H1 (cell line): ENCODE data around the gene SPAG16. TPM values are rescaled to one million over a fixed set of nuclear protein-coding genes. Genes with fewer than 3 reads are reported as not detected.

ENCODE experiments used
- CTCF ChIA-PET: fragments of 300-600 bp; sonication (Branson Sonifier 250); formaldehyde crosslinking; loops from one replicate; lab custom pipeline; 2021; ENCODE audit not compliant: partially characterized antibody; lab: Charles Lee
- POLR2A ChIA-PET: fragments of 300-600 bp; sonication (Branson Sonifier 250); formaldehyde crosslinking; loops from one replicate; lab custom pipeline; 2021; ENCODE audit warnings: inconsistent platforms; ENCODE audit not compliant: partially characterized antibody; lab: Charles Lee
- DNase-seq, 2 experiments: peaks; one replicate each; pipeline versions ENCODE4 v3.0.0 to v3.0.0-alpha.2; 2010 to 2022; ENCODE audit warnings: low spot score in 2 of 2, low read depth in 1 of 2, mixed read lengths in 1 of 2
- FAIRE-seq: peaks from 2 replicates; lab custom pipeline; 2011; peaks lifted over from hg19 to GRCh38; lab: Jason Lieb, UNC
- H2AFZ ChIP-seq: 2 replicates; pipeline ENCODE4 v1.8.1; 2012; ENCODE audit warnings: low read length, inconsistent platforms
- H2AK5ac ChIP-seq: 2 replicates; pipeline ENCODE4 v1.6.1; 2013; ENCODE audit warnings: low read depth, low read length
- H2BK120ac ChIP-seq: replicated peaks from 2 replicates; pipeline ENCODE3; 2013; ENCODE audit warnings: low read depth, low read length, inconsistent platforms
- H2BK12ac ChIP-seq: 2 replicates; pipeline ENCODE4 v1.6.1; 2013; ENCODE audit warnings: low read depth, low read length
- H2BK15ac ChIP-seq: 2 replicates; pipeline ENCODE4 v1.6.1; 2013; ENCODE audit warnings: low read length
- H2BK20ac ChIP-seq: 2 replicates; pipeline ENCODE4 v1.6.1; 2013; ENCODE audit warnings: low read length
- H2BK5ac ChIP-seq: 2 replicates; pipeline ENCODE4 v1.6.1; 2013; ENCODE audit warnings: low read depth, low read length
- H3K14ac ChIP-seq: 2 replicates; pipeline ENCODE4 v1.6.1; 2013; ENCODE audit warnings: inconsistent platforms; ENCODE audit not compliant: insufficient read length
- H3K18ac ChIP-seq: 2 replicates; pipeline ENCODE4 v1.6.1; 2013; ENCODE audit warnings: low read length; ENCODE audit errors: extremely low read depth
- H3K23ac ChIP-seq: 2 replicates; pipeline ENCODE4 v1.6.1; 2013; ENCODE audit warnings: inconsistent platforms; ENCODE audit not compliant: insufficient read length
- H3K23me2 ChIP-seq: 2 replicates; pipeline ENCODE4 v1.6.1; 2013; ENCODE audit warnings: low read depth, low read length
- H3K27ac ChIP-seq: 2 replicates; pipeline ENCODE4 v1.6.1; 2011; ENCODE audit warnings: low read depth, low read length, inconsistent platforms
- H3K27me3 ChIP-seq, 4 experiments: replicated peaks in 1 of 4; 1 replicate in 1 of 4; 2 replicates in 3 of 4; pipeline versions ENCODE4 v1.6.1 to v1.8.1; 2011 to 2013; ENCODE audit warnings: low read length in 3 of 4, mild to moderate bottlenecking in 3 of 4, inconsistent platforms in 2 of 4, mixed read lengths in 2 of 4, moderate library complexity in 1 of 4; ENCODE audit not compliant: control insufficient read depth in 3 of 4, insufficient read depth in 3 of 4; ENCODE audit errors: extremely low read depth in 1 of 4
- H3K36me3 ChIP-seq, 4 experiments: 2 replicates each; pipeline versions ENCODE4 v1.6.1 to v1.8.1; 2011 to 2013; ENCODE audit warnings: mild to moderate bottlenecking in 4 of 4, low read length in 3 of 4, moderate library complexity in 2 of 4, control low read depth in 1 of 4, inconsistent platforms in 1 of 4; ENCODE audit not compliant: insufficient read depth in 4 of 4, control insufficient read depth in 2 of 4
- H3K4ac ChIP-seq: replicated peaks from 2 replicates; pipeline ENCODE3; 2013; ENCODE audit warnings: low read length, low read depth, mixed read lengths, inconsistent platforms; ENCODE audit not compliant: insufficient read length
- H3K4me1 ChIP-seq, 4 experiments: replicated peaks in 1 of 4; 1 replicate in 1 of 4; 2 replicates in 3 of 4; pipeline versions ENCODE4 v1.6.1 to v1.8.1; 2011 to 2013; ENCODE audit warnings: low read length in 3 of 4, inconsistent platforms in 2 of 4, mixed read lengths in 1 of 4; ENCODE audit not compliant: insufficient read depth in 4 of 4, control insufficient read depth in 3 of 4
- H3K4me2 ChIP-seq, 2 experiments: 2 replicates each; pipeline versions ENCODE4 v1.6.1 to v1.8.1; 2011 to 2013; ENCODE audit warnings: low read depth in 2 of 2, low read length in 2 of 2, control low read depth in 1 of 2, inconsistent platforms in 1 of 2, mild to moderate bottlenecking in 1 of 2; ENCODE audit not compliant: insufficient read depth in 1 of 2
- H3K4me3 ChIP-seq, 4 experiments: fragments of 200-600, 300-600 bp in 1 of 4; sonication (generic), shearing (Covaris generic), sonication (Bioruptor Twin) in 1 of 4; 2 replicates each; pipeline versions ENCODE4 v1.5.1 to v1.8.1; 2011 to 2016; ENCODE audit warnings: low read length in 4 of 4, low read depth in 3 of 4, control low read depth in 2 of 4, inconsistent platforms in 2 of 4, mild to moderate bottlenecking in 2 of 4, mixed read lengths in 1 of 4, moderate library complexity in 1 of 4; ENCODE audit not compliant: insufficient read depth in 2 of 4; ENCODE audit errors: extremely low read depth in 1 of 4
- H3K56ac ChIP-seq: replicated peaks from 2 replicates; pipeline ENCODE3; 2013; ENCODE audit warnings: low read depth, mild to moderate bottlenecking, mixed read lengths, low read length, inconsistent platforms; ENCODE audit not compliant: insufficient read length
- H3K79me1 ChIP-seq: 2 replicates; pipeline ENCODE4 v1.6.1; 2013; ENCODE audit warnings: low read depth, low read length, control low read depth
- H3K79me2 ChIP-seq, 2 experiments: 2 replicates each; pipeline versions ENCODE4 v1.6.1 to v1.8.1; 2012 to 2013; ENCODE audit warnings: low read length in 2 of 2, mild to moderate bottlenecking in 2 of 2, inconsistent platforms in 1 of 2; ENCODE audit not compliant: insufficient read depth in 2 of 2, control insufficient read depth in 1 of 2
- H3K9ac ChIP-seq, 4 experiments: replicated peaks in 1 of 4; 1 replicate in 1 of 4; 2 replicates in 3 of 4; pipeline versions ENCODE4 v1.6.1 to v1.8.1; 2011 to 2013; ENCODE audit warnings: low read depth in 3 of 4, low read length in 3 of 4, control low read depth in 2 of 4, mild to moderate bottlenecking in 2 of 4, moderate library complexity in 2 of 4, inconsistent platforms in 1 of 4; ENCODE audit errors: extremely low read depth in 1 of 4
- H3K9me3 ChIP-seq, 2 experiments: 2 replicates each; pipeline versions ENCODE4 v1.6.1 to v1.8.1; 2012 to 2013; ENCODE audit warnings: mild to moderate bottlenecking in 2 of 2, moderate library complexity in 2 of 2, control low read depth in 1 of 2, inconsistent platforms in 1 of 2, low read depth in 1 of 2, low read length in 1 of 2, mixed read lengths in 1 of 2; ENCODE audit not compliant: insufficient read depth in 2 of 2
- H4K20me1 ChIP-seq, 2 experiments: replicated peaks in 1 of 2; 2 replicates each; pipeline versions ENCODE3 to v1.8.1; 2011 to 2013; ENCODE audit warnings: inconsistent platforms in 2 of 2, low read length in 2 of 2, mild to moderate bottlenecking in 1 of 2; ENCODE audit not compliant: insufficient read depth in 2 of 2, control insufficient read depth in 1 of 2
- H4K5ac ChIP-seq: 2 replicates; pipeline ENCODE4 v1.6.1; 2013; ENCODE audit warnings: low read length, low read depth, mixed read lengths, inconsistent platforms; ENCODE audit not compliant: insufficient read length
- H4K8ac ChIP-seq: 2 replicates; pipeline ENCODE4 v1.8.0; 2013; ENCODE audit warnings: mild to moderate bottlenecking, moderate library complexity, low read length, inconsistent platforms; ENCODE audit not compliant: insufficient read depth; ENCODE audit errors: extremely low read depth
- H4K91ac ChIP-seq: replicated peaks from 2 replicates; pipeline ENCODE3; 2013; ENCODE audit warnings: low read length, mixed read lengths, inconsistent platforms; ENCODE audit not compliant: insufficient read length
- BCL11A ChIP-seq, 2 experiments: IDR thresholded peaks; one replicate each; pipeline ENCODE4 v1.6.1; 2011; ENCODE audit warnings: low read depth in 2 of 2, low read length in 2 of 2, mild to moderate bottlenecking in 2 of 2
- BRCA1 ChIP-seq: IDR thresholded peaks from 2 replicates; pipeline ENCODE4 v1.6.1; 2012; ENCODE audit warnings: low read depth, low read length, improper control_type of control experiment
- CEBPB ChIP-seq: IDR thresholded peaks from 2 replicates; pipeline ENCODE4 v1.6.1; 2012; ENCODE audit warnings: low read depth, low read length
- JUND ChIP-seq: IDR thresholded peaks from 2 replicates; pipeline ENCODE4 v1.6.1; 2011; ENCODE audit warnings: mild to moderate bottlenecking, improper control_type of control experiment, low read length
- MAFK ChIP-seq: IDR thresholded peaks from 2 replicates; pipeline ENCODE4 v1.6.1; 2012; ENCODE audit warnings: low read depth, mild to moderate bottlenecking, improper control_type of control experiment, low read length
- POLR2AphosphoS5 ChIP-seq: IDR thresholded peaks from 2 replicates; pipeline ENCODE4 v1.6.1; 2011; ENCODE audit warnings: low read depth, low read length
- RAD21 ChIP-seq, 2 experiments: IDR thresholded peaks in 1 of 2; conservative IDR thresholded peaks in 1 of 2; 2 replicates each; pipeline ENCODE4 v1.6.1; 2011; ENCODE audit warnings: low read depth in 2 of 2, low read length in 2 of 2, improper control_type of control experiment in 1 of 2, inconsistent platforms in 1 of 2, mild to moderate bottlenecking in 1 of 2, moderate library complexity in 1 of 2
- SP1 ChIP-seq: IDR thresholded peaks from 2 replicates; pipeline ENCODE4 v1.6.1; 2011; ENCODE audit warnings: low read depth, low read length
- SUZ12 ChIP-seq: fragments of 200-600 bp; sonication (generic); IDR thresholded peaks from 2 replicates; pipeline ENCODE4 v1.6.1; 2012; ENCODE audit warnings: mild to moderate bottlenecking, inconsistent platforms, low read length, moderate library complexity, mixed read lengths
- WGBS, 2 experiments: shearing (Covaris generic) in 1 of 2; methylation state at CpG; one replicate each; pipeline versions ENCODE4 v1.1.6 to v1.1.7; 2013 to 2015; ENCODE audit warnings: low lambda C conversion rate in 2 of 2, mixed read lengths in 2 of 2, inconsistent platforms in 1 of 2, low coverage in 1 of 2, missing lambda C conversion rate in 1 of 2; ENCODE audit not compliant: insufficient replicate concordance in 2 of 2, insufficient coverage in 1 of 2, insufficient read length in 1 of 2; ENCODE audit errors: extremely low coverage in 1 of 2, missing lambda C conversion rate in 1 of 2; 5-methylcytosine and 5-hydroxymethylcytosine counted together
- polyA plus RNA-seq, 7 experiments: library from polyadenylated mRNA; depleted of rRNA in 3 of 7; stranded (reverse) in 5 of 7; unstranded in 2 of 7; fragments of >200 nt in 5 of 7; fragments of 200-250 nt in 2 of 7; gene quantifications; 1 replicate in 5 of 7; 2 replicates in 1 of 7; 4 replicates in 1 of 7; pipeline versions ENCODE4 v1.2.1 to v1.2.3, GENCODE V29; 2011 to 2013; ENCODE audit warnings: missing spikeins in 2 of 7, mixed read lengths in 2 of 7
- total RNA-seq: library from RNA; stranded (reverse); fragmentation: NEBNext Ultra II Directional; extraction: Animal tissue kit (Norgen Biotek cat#: 25700); gene quantifications from 2 replicates; pipeline ENCODE4 v1.2.1, GENCODE V29; 2021
- TF ChIP-seq, protein P1 (sequence below): IDR thresholded peaks from 2 replicates; pipeline ENCODE4 v1.6.1; 2012; ENCODE audit warnings: inconsistent platforms
- TF ChIP-seq, protein P2 (sequence below): IDR thresholded peaks from 2 replicates; pipeline ENCODE4 v1.6.1; 2011; ENCODE audit warnings: low read depth, mild to moderate bottlenecking, low read length; ENCODE audit not compliant: insufficient read depth

The SPAG16 gene
- total and polyA plus RNA-seq, 2 of the 8 experiments (the other 6 are each of a cell fraction or from before 2014, with no cell fraction given): 6.0 to 14.9 TPM

DNA sequence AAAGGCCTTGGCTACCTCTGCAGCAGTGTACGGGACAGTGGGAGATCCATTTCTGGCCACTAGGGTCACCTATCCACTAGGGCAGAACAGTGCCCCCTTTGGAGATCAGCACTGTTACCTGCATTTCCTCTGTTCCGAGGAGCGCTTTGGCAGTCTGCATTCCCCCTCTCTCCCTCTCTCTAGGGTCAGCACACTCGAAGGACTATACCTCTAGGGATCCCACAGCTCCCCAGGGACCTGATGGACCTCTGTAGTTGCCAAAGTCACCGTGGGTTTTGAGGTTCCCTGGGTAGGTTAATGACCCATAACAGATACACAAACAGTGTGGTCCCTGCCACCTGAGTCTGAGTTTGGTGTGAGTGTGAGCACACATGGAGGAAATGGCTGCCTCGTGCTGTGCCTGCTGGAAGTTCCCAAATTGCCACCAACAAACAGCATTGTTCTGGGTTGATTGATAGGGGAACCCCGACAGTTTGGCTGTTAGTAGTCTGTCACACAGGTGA is 1026.8 kb downstream of the SPAG16 start:
- Histone ChIP-seq H3K4me2 (no peak overlapping the region), H3K79me1 (no peaks in the 10 kb centered on the region), H3K23me2 (no peaks in the 10 kb centered on the region; the same call in 1 of the 2 replicates), H3K56ac (no peak overlapping the region), H3K9ac (no peak overlapping the region), H2AFZ (0 out of 2 replicates have a peak overlapping the region, but pooled peaks have one; percentile 26), H3K18ac (no peak overlapping the region), H3K23ac (no peak overlapping the region), H3K79me2 (no peaks in the 10 kb centered on the region), H3K27me3 (no peaks in the 10 kb centered on the region), H3K4ac (no peak overlapping the region), H3K4me3 (no peak overlapping the region), H2BK15ac (no peak overlapping the region), H4K20me1 (peaks cover 0 to under 1% of the 10 kb centered on the region in 2 experiments), H4K5ac (no peak overlapping the region), H3K9me3 (no peaks in the 10 kb centered on the region), H3K27ac (no peak overlapping the region), H3K36me3 (no peaks in the 10 kb centered on the region), H4K8ac (no peak overlapping the region), H2BK5ac (no peak overlapping the region), H4K91ac (no peak overlapping the region), H2BK20ac (no peak overlapping the region), H2BK12ac (no peak overlapping the region), H3K4me1 (no peaks in the 10 kb centered on the region), H3K14ac (no peak overlapping the region), H2AK5ac (no peak overlapping the region; the same call in 1 of the 2 replicates), H2BK120ac (no peak overlapping the region)
- ChIA-PET CTCF (interaction anchor here (0.6 to 2.2 kb wide), 29 partner anchors 9 to 387 kb away, joined by 3 to 14 read pairs (median 4); no protein-coding TSS in a partner anchor), POLR2A (no interaction called here)
- 90% methylated on average over 7 of the region's 7 CpGs; no CpG with 5 or more reads in 1 of the 2 experiments for WGBS, 2 experiments
- peak; percentile 25 to 53 for DNase-seq
- peak; percentile 65 for FAIRE-seq
- no peak for TF ChIP-seq SP1
- no peak for TF ChIP-seq CEBPB
- no peak for TF ChIP-seq SUZ12
- no peak for TF ChIP-seq BRCA1
- TF ChIP-seq JUND: no peak
- peak; percentile 50 to 61 for TF ChIP-seq RAD21 (IDR thresholded peaks at IDR 0.05 in 1 of 2, conservative IDR thresholded peaks at IDR 0.05 in 1 of 2; ENCODE audit: low read depth in 2 of 2, low read length in 2 of 2)
- TF ChIP-seq BCL11A (IDR thresholded peaks at IDR 0.05; ENCODE audit: low read depth in 2 of 2, low read length in 2 of 2): no peak
- TF ChIP-seq POLR2AphosphoS5: no peak
- TF ChIP-seq, protein P1, sequence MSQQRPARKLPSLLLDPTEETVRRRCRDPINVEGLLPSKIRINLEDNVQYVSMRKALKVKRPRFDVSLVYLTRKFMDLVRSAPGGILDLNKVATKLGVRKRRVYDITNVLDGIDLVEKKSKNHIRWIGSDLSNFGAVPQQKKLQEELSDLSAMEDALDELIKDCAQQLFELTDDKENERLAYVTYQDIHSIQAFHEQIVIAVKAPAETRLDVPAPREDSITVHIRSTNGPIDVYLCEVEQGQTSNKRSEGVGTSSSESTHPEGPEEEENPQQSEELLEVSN: peak; percentile 66; the same call in 1 of the 2 replicates
- TF ChIP-seq MAFK: no peak
- TF ChIP-seq, protein P2, sequence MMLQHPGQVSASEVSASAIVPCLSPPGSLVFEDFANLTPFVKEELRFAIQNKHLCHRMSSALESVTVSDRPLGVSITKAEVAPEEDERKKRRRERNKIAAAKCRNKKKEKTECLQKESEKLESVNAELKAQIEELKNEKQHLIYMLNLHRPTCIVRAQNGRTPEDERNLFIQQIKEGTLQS: no peak
